H1 (cell line): Measurements from ENCODE around the gene RBM17. TPM values are rescaled to one million over a fixed set of nuclear protein-coding genes. Genes with fewer than 3 reads are reported as not detected.

Experiments used
- ASH2L ChIP-seq: fragments of 200-600, 300-600 bp; sonication (generic); IDR thresholded peaks from one replicate; pipeline ENCODE4 v1.7.1; 2017; ENCODE audit warnings: low read length
- ATF2 ChIP-seq: IDR thresholded peaks from 2 replicates; pipeline ENCODE4 v1.6.1; 2012; ENCODE audit warnings: low read length, inconsistent platforms
- BACH1 ChIP-seq: IDR thresholded peaks from 2 replicates; pipeline ENCODE4 v1.6.1; 2012; ENCODE audit warnings: low read length, improper control_type of control experiment
- BCL11A ChIP-seq, 2 experiments: IDR thresholded peaks; one replicate each; pipeline ENCODE4 v1.6.1; 2011; ENCODE audit warnings: low read depth in 2 of 2, low read length in 2 of 2, mild to moderate bottlenecking in 2 of 2
- CBX5 ChIP-seq: fragments of 300-800, 300-1000 bp; sonication (generic); IDR thresholded peaks from 2 replicates; pipeline ENCODE4 v1.7.1; 2016; ENCODE audit warnings: antibody characterized with exemption, low read length, low read depth
- CEBPB ChIP-seq: IDR thresholded peaks from 2 replicates; pipeline ENCODE4 v1.6.1; 2012; ENCODE audit warnings: low read depth, low read length
- CREB1 ChIP-seq: IDR thresholded peaks from 2 replicates; pipeline ENCODE4 v1.6.1; 2012; ENCODE audit warnings: inconsistent platforms
- EGR1 ChIP-seq: IDR thresholded peaks from 2 replicates; pipeline ENCODE4 v1.6.1; 2011; ENCODE audit warnings: low read depth, low read length, borderline replicate concordance
- GTF2F1 ChIP-seq: IDR thresholded peaks from 2 replicates; pipeline ENCODE4 v1.6.1; 2012; ENCODE audit warnings: low read depth, low read length, improper control_type of control experiment, borderline replicate concordance
- JUN ChIP-seq: IDR thresholded peaks from 2 replicates; pipeline ENCODE4 v1.6.1; 2011; ENCODE audit warnings: low read depth, mild to moderate bottlenecking, improper control_type of control experiment, low read length
- KDM1A ChIP-seq: fragments of 200-600, 300-600 bp; sonication (generic); IDR thresholded peaks from 2 replicates; pipeline ENCODE4 v1.7.1; 2016; ENCODE audit warnings: mild to moderate bottlenecking, low read length, borderline replicate concordance
- KDM4A ChIP-seq: IDR thresholded peaks from one replicate; pipeline ENCODE4 v1.7.1; 2012; ENCODE audit warnings: low read depth, mild to moderate bottlenecking, moderate library complexity, low read length, inconsistent platforms; ENCODE audit not compliant: severe bottlenecking
- KDM5A ChIP-seq: fragments of 200-600 bp; IDR thresholded peaks from 2 replicates; pipeline ENCODE4 v1.7.1; 2012; ENCODE audit warnings: mild to moderate bottlenecking, low read length, inconsistent platforms, mixed read lengths
- MAFK ChIP-seq: IDR thresholded peaks from 2 replicates; pipeline ENCODE4 v1.6.1; 2012; ENCODE audit warnings: low read depth, mild to moderate bottlenecking, improper control_type of control experiment, low read length
- MAX ChIP-seq: IDR thresholded peaks from 2 replicates; pipeline ENCODE4 v1.6.1; 2012; ENCODE audit warnings: inconsistent platforms
- NANOG ChIP-seq: IDR thresholded peaks from 2 replicates; pipeline ENCODE4 v1.6.1; 2011; ENCODE audit warnings: low read length, low read depth, mild to moderate bottlenecking, inconsistent platforms; ENCODE audit not compliant: insufficient read depth, poor library complexity, severe bottlenecking
- RBBP5 ChIP-seq: IDR thresholded peaks from 2 replicates; pipeline ENCODE4 v1.7.1; 2012; ENCODE audit warnings: low read depth, mild to moderate bottlenecking, inconsistent platforms, low read length, moderate library complexity, borderline replicate concordance
- RFX5 ChIP-seq: IDR thresholded peaks from 2 replicates; pipeline ENCODE4 v1.6.1; 2011; ENCODE audit warnings: low read depth, low read length, improper control_type of control experiment, borderline replicate concordance
- SIX5 ChIP-seq: IDR thresholded peaks from 2 replicates; pipeline ENCODE4 v1.6.1; 2011; ENCODE audit warnings: mild to moderate bottlenecking, low read depth, low read length
- SP4 ChIP-seq: IDR thresholded peaks from 2 replicates; pipeline ENCODE4 v1.6.1; 2012; ENCODE audit warnings: low read length, inconsistent platforms
- TAF7 ChIP-seq: optimal IDR thresholded peaks from 2 replicates; pipeline ENCODE3; 2011; ENCODE audit warnings: low read depth, mild to moderate bottlenecking, inconsistent platforms, low read length, moderate library complexity, borderline replicate concordance
- USF2 ChIP-seq: IDR thresholded peaks from 2 replicates; pipeline ENCODE4 v1.6.1; 2011; ENCODE audit warnings: low read length, improper control_type of control experiment
- polyA plus RNA-seq, 7 experiments: library from polyadenylated mRNA; depleted of rRNA in 3 of 7; stranded (reverse) in 5 of 7; unstranded in 2 of 7; fragments of >200 nt in 5 of 7; fragments of 200-250 nt in 2 of 7; gene quantifications; 1 replicate in 5 of 7; 2 replicates in 1 of 7; 4 replicates in 1 of 7; pipeline versions ENCODE4 v1.2.1 to v1.2.3, GENCODE V29; 2011 to 2013; ENCODE audit warnings: missing spikeins in 2 of 7, mixed read lengths in 2 of 7
- total RNA-seq: library from RNA; stranded (reverse); fragmentation: NEBNext Ultra II Directional; extraction: Animal tissue kit (Norgen Biotek cat#: 25700); gene quantifications from 2 replicates; pipeline ENCODE4 v1.2.1, GENCODE V29; 2021

The RBM17 gene
- total and polyA plus RNA-seq, 2 of the 8 experiments (the other 6 are each of a cell fraction or from before 2014, with no cell fraction given), result 15.7 to 128 TPM

GRCh38 chr10:6163364-6164270 is 74.8 kb downstream of the RBM17 start (continued):
- TF ChIP-seq ATF2 (no peak), MAX (peak; percentile 96), USF2 (peak; percentile 62), RBBP5 (no peak), KDM1A (no peak), CREB1 (peak; percentile 49; the same call in 1 of the 2 replicates), ASH2L (no peak), BCL11A (IDR thresholded peaks at IDR 0.05; ENCODE audit: low read depth in 2 of 2, low read length in 2 of 2) (no peak), NANOG (no peak), JUN (no peak), CEBPB (no peak), SIX5 (no peak), SP4 (no peak), GTF2F1 (no peak), RFX5 (no peak), EGR1 (no peak), KDM5A (no peak), BACH1 (no peak), MAFK (no peak), CBX5 (no peak), KDM4A (peak; percentile 58), TAF7 (no peak)
